SJCRH30 (cell line): ENCODE data around the gene HERC2. TPM values are rescaled to one million over a fixed set of nuclear protein-coding genes. Genes with fewer than 3 reads are reported as not detected.

ENCODE experiments used
- DNase-seq, 2 experiments: peaks; one replicate each; pipeline ENCODE4 v3.0.0-alpha.2; 2015 to 2020
- H3K27ac ChIP-seq: fragments of 250-450 bp; sonication (Bioruptor Pico); 2 replicates; pipeline ENCODE4 v1.5.1; 2020; ENCODE audit warnings: mild to moderate bottlenecking, moderate library complexity
- H3K27me3 ChIP-seq: fragments of 250-450 bp; sonication (Bioruptor Pico); 2 replicates; pipeline ENCODE4 v1.5.1; 2020; ENCODE audit warnings: mild to moderate bottlenecking, moderate library complexity
- H3K36me3 ChIP-seq: fragments of 250-450 bp; sonication (Bioruptor Pico); 2 replicates; pipeline ENCODE4 v1.5.1; 2020; ENCODE audit warnings: mild to moderate bottlenecking, moderate library complexity
- H3K4me1 ChIP-seq: fragments of 250-450 bp; sonication (Bioruptor Pico); 2 replicates; pipeline ENCODE4 v1.5.1; 2020; ENCODE audit warnings: mild to moderate bottlenecking, moderate library complexity
- H3K4me3 ChIP-seq: fragments of 250-450 bp; sonication (Bioruptor Pico); 2 replicates; pipeline ENCODE4 v1.5.1; 2020; ENCODE audit warnings: mild to moderate bottlenecking, moderate library complexity
- H3K9me3 ChIP-seq: fragments of 250-450 bp; sonication (Bioruptor Pico); replicated peaks from 2 replicates; pipeline ENCODE4 v1.5.1; 2020; ENCODE audit warnings: mild to moderate bottlenecking, moderate library complexity
- total RNA-seq: library from RNA; depleted of rRNA; stranded (reverse); fragments of >200 nt; shearing (Covaris generic); gene quantifications from 2 replicates; pipeline ENCODE4 v1.2.3, GENCODE V29; 2014

Gene HERC2
- total RNA-seq, 1 experiment from 2014 or later, result 41.2 TPM

DNA sequence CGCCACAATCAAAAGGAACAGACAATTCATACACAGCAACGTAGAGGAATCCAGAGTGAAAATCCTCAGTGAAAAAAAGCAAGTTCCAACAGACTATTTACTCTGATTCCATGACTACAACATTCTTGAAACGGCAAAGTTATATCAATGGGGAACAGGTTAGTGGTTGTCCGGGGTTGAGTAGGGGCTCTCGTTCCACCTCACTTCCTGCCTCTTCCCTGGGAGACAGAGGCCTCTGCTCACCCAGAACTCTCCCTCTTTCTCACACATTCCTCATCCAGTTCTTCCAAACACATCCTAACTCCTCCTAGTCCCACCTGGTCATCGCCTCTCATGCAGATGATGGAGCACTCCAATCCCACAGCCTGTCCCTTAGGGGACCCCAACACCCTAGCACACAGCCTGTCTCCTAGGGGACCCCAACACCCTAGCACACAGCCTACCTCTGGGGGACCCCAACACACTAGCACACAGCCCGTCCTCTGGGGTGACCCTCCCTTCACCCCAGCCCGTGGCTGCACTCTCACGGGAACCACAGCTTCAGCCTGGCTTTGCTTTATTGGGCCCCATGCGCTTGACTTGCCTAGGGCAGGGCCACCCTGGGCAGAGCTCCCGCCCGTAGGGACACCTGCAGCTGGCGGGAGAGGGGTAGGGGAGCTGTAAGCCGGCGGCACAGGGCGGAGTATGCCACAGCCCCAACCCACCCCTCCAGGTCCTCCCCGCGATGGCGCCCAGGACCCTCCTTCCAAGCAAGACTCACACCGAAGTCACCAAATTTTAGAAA lies 228.0 kb downstream of the HERC2 start:
- no peak for DNase-seq
- 0 out of 2 replicates have a peak, but pooled peaks cover 4% of the 10 kb centered on the region for H3K27me3 ChIP-seq
- H3K4me3 ChIP-seq, result no peak overlapping the region
- H3K9me3 ChIP-seq, result no peaks in the 10 kb centered on the region; the same call in 1 of the 2 replicates
- no peak overlapping the region for H3K27ac ChIP-seq
- H3K4me1 ChIP-seq, result peaks cover 11% of the 10 kb centered on the region
- H3K36me3 ChIP-seq, result no peaks in the 10 kb centered on the region

DNA sequence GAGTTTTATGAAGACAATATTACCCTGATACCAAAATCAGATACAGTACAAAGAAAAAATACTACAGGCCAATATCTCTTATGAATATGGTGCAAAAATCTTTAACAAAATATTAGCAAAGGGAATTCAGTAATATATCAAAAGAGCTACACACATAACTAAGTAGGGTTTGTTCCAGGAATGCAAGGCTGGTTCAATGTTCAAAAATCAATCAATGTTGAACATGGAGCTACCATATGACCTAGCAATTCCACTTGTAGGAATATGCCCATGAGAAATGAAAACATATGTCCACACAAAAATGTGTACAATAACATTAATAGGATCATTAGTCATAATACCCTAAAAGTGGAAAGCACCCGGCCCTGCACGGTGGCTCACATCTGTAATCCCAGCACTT lies 230.7 kb downstream of the HERC2 start:
- Histone ChIP-seq H3K36me3 (no peaks in the 10 kb centered on the region), H3K27ac (no peak overlapping the region), H3K4me1 (no peaks in the 10 kb centered on the region), H3K4me3 (no peak overlapping the region), H3K9me3 (no peaks in the 10 kb centered on the region; the same call in 1 of the 2 replicates), H3K27me3 (0 out of 2 replicates have a peak, but pooled peaks cover 4% of the 10 kb centered on the region)
- DNase-seq, result no peak

DNA sequence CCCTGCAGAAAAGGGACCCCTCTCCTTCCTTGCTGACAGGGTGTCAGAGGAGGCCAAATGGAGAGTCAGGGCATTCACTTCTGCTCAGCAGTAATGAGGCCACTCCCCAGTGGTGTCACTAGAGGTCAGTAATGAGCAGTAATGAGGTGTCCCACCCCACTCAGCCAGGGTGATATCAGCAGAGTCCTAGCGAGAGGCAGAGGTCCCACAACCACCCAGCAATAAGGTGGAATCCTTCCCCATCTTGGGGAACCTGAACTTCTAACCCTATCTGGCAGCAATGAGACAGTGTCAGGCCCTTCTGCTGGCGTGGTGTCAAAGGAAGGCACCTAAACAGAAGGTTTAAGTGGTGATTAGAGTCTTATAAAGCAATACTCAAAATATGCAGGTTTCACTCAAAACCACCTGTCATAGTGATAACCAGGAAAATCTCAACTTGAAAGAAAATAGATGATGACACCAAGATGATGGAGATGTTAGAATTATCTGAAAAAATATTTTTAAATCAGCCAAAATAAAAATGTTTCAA lies 235.7 kb downstream of the HERC2 start:
- Histone ChIP-seq H3K4me1 (no peaks in the 10 kb centered on the region), H3K27ac (no peak overlapping the region), H3K27me3 (0 out of 2 replicates have a peak, but pooled peaks cover 4% of the 10 kb centered on the region), H3K9me3 (no peaks in the 10 kb centered on the region; the same call in 1 of the 2 replicates), H3K4me3 (no peak overlapping the region), H3K36me3 (no peaks in the 10 kb centered on the region)
- DNase-seq, result peak; percentile 50 to 78

DNA sequence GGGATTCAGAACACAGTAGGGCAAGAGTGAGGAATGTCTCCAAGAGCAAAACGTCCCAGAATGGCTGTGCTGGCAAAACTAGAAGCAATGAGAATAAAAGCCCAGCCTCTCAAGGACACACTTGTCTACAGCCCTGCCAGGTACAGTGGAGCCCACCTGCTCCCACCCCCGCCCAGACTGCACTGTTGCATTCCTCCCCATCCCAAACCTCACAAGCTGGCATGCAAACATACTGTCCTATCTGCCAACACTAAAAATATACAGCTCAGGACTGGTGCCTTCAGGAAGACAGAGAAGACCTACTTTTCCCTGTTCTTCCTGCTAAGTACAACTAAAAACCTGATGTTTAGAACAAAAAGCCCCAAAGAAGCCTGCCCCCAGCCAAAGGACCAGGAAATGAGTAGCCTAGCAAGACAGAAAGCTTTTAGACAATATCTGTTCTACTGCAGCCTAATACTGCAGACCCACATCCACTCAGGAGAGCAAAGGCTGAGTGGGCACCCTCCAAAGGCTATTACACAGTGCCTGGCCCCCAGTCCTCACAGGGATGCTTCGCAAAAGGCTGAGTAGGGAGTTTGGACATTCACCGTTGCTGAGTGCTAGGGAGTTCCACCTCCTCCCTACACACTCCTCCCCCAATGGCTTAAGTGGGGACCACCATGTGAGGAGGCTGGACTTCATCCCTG lies 236.3 kb downstream of the HERC2 start:
- no peaks in the 10 kb centered on the region for H3K36me3 ChIP-seq

DNA sequence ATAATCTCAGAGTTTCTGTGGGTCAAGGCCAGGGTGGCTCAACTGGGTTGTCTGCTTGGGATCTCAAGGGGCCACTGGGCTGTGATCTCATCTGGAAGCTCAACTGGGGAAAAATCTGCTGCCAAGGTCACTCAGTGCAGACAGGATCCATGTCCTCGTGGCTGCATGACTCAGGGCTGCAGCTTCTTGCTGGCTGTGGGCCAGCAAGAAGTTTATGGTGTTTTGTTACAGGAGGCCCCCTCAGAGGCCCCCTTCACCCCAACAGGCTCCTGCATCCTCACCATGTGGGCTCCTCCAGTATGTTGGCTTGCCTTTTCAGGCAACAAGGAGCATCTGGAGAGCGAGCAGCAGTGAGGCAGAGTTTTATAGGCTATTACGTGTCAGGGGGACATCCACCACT lies 237.4 kb downstream of the HERC2 start:
- H3K9me3 ChIP-seq, result no peaks in the 10 kb centered on the region
- no peaks in the 10 kb centered on the region for H3K36me3 ChIP-seq
- no peaks in the 10 kb centered on the region for H3K27me3 ChIP-seq
- no peak for DNase-seq
- H3K4me3 ChIP-seq, result no peak overlapping the region
- no peak overlapping the region for H3K27ac ChIP-seq
- no peaks in the 10 kb centered on the region for H3K4me1 ChIP-seq

More for the DNA sequence above, 236.3 kb downstream of the HERC2 start:
- Histone ChIP-seq H3K27ac (no peak overlapping the region), H3K9me3 (no peaks in the 10 kb centered on the region; the same call in 1 of the 2 replicates), H3K4me1 (no peaks in the 10 kb centered on the region), H3K4me3 (no peak overlapping the region), H3K27me3 (0 out of 2 replicates have a peak, but pooled peaks cover 4% of the 10 kb centered on the region)
- DNase-seq, result no peak

DNA sequence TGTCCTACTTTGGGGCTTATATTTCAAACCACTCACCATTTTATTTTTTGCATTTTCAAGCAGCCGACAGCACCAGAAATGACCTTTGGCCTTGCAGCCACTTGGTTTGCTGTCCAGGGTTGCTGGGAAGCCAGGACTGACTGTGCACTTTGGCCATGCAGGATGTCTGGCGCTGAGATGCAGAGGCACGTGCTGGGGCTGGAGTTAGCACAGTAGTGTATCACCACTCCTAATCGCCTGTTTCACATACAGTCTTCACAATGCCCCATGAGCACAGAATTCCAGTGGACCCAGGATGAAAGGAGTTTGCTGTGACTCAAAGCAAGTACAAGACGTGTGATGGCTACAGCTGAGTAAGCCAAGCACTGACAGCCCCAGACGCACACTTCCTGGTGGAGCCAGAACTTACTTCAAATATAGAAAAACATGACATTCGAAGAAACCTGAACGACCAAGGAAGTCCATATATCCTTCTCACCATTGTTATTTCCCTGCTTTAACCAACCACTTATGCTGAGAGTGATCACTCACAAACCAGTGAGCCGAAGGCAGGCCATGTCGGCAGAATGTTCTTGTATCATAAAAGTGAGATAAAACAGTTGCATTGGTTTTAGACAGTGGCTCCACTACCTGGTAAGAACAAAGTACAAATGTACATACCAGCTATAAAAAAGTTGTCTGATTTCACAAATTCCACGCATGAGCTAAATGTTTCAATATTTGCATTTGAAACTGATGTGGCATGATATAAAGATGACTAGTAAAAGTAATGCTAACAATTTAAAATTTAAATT lies 238.9 kb downstream of the HERC2 start:
- no peak overlapping the region for H3K4me3 ChIP-seq
- no peak overlapping the region for H3K27ac ChIP-seq
- H3K27me3 ChIP-seq, result no peaks in the 10 kb centered on the region
- H3K4me1 ChIP-seq, result no peaks in the 10 kb centered on the region
- DNase-seq, result no peak
- H3K36me3 ChIP-seq, result no peaks in the 10 kb centered on the region
- no peaks in the 10 kb centered on the region for H3K9me3 ChIP-seq

DNA sequence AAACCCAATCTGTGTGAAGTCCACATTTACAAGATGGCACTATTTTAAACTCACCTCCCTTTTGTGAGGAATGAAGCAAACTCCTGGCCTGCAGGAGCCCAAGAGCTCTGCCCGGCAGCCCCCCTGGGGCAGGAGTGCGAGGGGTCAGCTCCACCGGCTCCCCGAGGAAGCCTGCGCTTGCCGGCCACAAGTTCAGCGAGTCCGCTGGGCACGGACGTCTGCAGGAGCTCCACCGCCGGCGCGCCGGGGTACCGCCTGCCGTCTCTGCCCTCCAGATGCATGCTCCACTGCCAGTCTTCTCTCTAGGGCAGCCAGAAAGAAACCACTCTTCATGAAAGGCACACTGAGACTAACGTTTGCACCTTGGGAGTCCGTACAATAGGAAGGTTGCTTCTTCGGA lies 240.4 kb downstream of the HERC2 start:
- Histone ChIP-seq H3K27ac (no peak overlapping the region), H3K27me3 (no peaks in the 10 kb centered on the region), H3K4me1 (no peaks in the 10 kb centered on the region), H3K4me3 (no peak overlapping the region), H3K9me3 (no peaks in the 10 kb centered on the region), H3K36me3 (no peaks in the 10 kb centered on the region)
- no peak for DNase-seq

DNA sequence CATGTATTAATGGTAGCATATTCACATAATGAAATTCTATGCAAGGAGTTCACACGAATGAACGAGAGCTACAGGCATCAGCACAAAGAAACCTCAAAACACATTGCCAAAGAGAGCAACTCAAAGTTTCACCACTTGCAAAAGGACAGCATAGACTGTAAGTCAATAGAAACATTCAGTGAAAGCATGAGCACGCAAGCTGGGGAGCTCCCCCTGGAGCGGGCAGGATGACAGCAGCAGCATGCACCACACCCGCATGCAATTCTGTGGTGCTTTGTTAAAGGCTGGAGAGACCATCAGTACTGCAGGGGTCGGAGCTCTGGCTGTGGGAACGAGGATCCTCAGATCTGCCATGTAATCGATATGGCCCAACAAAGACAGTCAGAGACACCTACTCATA lies 241.6 kb downstream of the HERC2 start:
- H3K27ac ChIP-seq, result no peak overlapping the region
- no peak overlapping the region for H3K4me3 ChIP-seq
- H3K36me3 ChIP-seq, result no peaks in the 10 kb centered on the region
- no peaks in the 10 kb centered on the region for H3K27me3 ChIP-seq
- DNase-seq, result no peak
- H3K9me3 ChIP-seq, result no peaks in the 10 kb centered on the region
- no peaks in the 10 kb centered on the region for H3K4me1 ChIP-seq

DNA sequence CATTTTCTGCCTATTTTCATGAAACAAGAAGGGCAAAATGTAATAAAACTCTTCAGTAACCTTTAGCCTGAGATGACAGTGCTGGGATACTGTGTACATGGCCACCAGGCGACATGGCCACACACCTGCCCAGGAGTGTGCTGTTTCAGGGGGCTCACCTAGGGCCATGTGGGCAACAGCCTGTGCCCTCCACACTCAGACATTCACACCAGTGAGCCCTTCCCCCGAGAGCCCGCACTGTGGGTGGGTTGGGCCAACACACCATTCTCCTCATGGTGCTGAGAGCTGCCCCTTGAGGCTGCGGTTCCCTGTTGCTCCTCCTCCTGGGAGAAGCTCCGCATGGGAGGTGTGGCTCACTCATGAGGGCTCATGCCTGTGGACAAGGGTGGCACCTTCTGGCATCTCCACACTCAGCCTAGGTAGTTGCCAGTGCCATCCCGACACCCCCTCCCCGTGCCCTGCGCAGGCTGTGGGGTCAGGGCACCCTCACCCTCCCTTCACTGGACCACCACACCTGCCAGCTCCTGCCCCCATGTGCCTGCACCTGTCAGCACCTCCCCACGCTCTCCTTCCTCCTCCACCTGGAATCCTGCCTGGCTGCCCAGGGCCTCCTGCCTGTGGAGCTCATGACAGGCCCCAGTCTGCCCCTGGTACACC lies 242.5 kb downstream of the HERC2 start:
- Histone ChIP-seq H3K4me1 (no peaks in the 10 kb centered on the region), H3K4me3 (no peak overlapping the region), H3K9me3 (no peaks in the 10 kb centered on the region), H3K36me3 (no peaks in the 10 kb centered on the region), H3K27ac (no peak overlapping the region), H3K27me3 (no peaks in the 10 kb centered on the region)
- DNase-seq, result no peak

DNA sequence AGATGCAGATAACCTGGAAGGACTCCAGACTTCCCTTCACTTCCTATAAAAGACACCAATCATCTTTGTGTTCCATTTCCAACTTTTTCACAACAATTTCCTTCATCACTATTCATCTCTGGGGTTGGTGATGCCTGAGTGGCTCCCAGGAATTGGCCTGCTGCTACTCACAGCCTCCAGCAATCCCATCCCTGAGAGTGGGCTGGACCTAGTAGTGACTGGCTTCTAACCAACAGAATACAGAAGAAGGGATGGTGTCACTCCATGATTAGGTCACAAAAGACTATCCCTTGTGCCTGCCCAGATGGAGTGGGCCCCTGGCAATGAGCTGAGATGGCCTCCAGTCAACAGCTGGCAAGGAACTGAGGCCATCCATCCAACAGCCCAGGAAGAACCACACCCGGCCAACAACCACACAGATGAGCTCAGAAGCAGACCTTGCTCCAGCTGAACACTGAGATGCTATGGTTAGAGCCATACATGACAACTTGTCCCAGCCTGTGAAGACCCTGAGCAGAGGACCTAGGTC lies 243.7 kb downstream of the HERC2 start:
- Histone ChIP-seq H3K4me1 (no peaks in the 10 kb centered on the region), H3K9me3 (no peaks in the 10 kb centered on the region), H3K27ac (no peak overlapping the region), H3K27me3 (no peaks in the 10 kb centered on the region), H3K36me3 (no peaks in the 10 kb centered on the region), H3K4me3 (no peak overlapping the region)
- no peak for DNase-seq

DNA sequence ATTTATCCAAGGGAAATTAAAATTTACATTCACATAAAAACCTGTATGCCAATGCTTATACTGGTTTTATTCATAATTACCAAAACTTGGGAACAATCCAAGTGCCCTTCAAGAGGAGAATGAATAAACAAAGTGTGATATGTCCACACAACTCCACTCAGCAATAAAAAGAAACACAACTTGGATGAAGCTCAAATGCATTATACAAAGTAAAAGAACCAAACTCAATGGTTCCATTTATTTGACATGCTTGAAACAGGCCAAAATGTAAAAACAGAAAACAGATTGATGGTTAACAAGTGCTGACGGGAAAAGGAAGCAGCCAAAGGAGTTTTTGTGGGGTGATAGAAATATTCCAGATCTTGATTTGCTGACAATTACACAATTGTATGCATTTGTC lies 246.4 kb downstream of the HERC2 start:
- Histone ChIP-seq H3K9me3 (no peaks in the 10 kb centered on the region), H3K4me1 (no peaks in the 10 kb centered on the region)
- DNase-seq, result no peak

DNA sequence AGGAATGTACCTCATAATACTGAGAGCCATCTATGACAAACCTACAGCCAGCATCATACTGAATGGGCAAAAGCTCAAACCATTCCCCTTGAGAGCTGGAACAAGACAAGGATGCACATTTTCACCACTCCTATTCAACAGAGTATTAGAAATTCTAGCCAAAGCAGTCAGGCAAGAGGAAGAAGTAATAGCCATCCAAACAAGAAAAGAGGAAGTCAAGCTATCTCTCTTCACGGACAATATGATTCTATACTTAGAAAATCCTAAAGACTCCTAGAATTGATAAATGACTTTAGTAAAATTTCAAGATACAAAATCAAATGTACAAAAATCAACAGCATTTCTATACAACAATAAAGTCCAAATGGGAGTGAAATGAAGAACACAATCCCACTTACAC lies 253.0 kb downstream of the HERC2 start:
- Histone ChIP-seq H3K4me3 (no peak overlapping the region), H3K36me3 (no peaks in the 10 kb centered on the region), H3K27ac (no peak overlapping the region), H3K4me1 (no peaks in the 10 kb centered on the region), H3K27me3 (no peaks in the 10 kb centered on the region), H3K9me3 (no peaks in the 10 kb centered on the region)
- no peak for DNase-seq

More for the DNA sequence above, 246.4 kb downstream of the HERC2 start:
- Histone ChIP-seq H3K27ac (no peak overlapping the region), H3K4me3 (no peak overlapping the region), H3K36me3 (no peaks in the 10 kb centered on the region), H3K27me3 (no peaks in the 10 kb centered on the region)

DNA sequence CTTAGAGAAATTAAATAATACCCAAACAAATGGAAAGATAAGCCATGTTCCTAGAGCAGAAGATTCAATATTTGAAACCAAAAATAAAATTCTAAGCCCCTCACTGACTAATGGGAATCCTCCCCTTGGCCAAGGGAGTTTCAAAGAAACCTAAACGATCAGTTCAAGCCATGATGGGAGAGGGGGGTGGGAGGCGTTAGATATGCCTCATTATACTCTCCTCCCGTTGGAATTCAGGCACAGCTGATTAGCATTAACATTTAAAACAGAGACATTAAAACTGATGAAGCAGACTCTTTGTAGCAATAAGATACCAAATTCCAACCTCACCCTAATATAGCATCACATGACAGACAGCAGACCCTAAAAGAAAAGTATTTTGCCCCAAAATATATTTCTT lies 255.7 kb downstream of the HERC2 start:
- Histone ChIP-seq H3K36me3 (no peaks in the 10 kb centered on the region), H3K9me3 (no peaks in the 10 kb centered on the region), H3K27me3 (no peaks in the 10 kb centered on the region), H3K4me1 (no peaks in the 10 kb centered on the region), H3K4me3 (no peak overlapping the region), H3K27ac (no peak overlapping the region)
- DNase-seq, result no peak
